Kidney (tissue), 14 donors: ENCODE results near the gene MRPL55. TPM values are rescaled to one million over a fixed set of nuclear protein-coding genes. Genes with fewer than 3 reads are reported as not detected.

Experiments used
- DNase-seq, 5 donors: peaks; one replicate each; pipeline ENCODE4 v3.0.0-alpha.2; 2013 to 2020
- FAIRE-seq: peaks from 2 replicates; lab custom pipeline; 2012; peaks lifted over from hg19 to GRCh38; lab: Jason Lieb, UNC
- H3K27ac ChIP-seq, 2 donors: one replicate each; pipeline ENCODE4 v1.7.0; 2013; ENCODE audit warnings: low read depth in 2 of 2, low read length in 2 of 2, inconsistent platforms in 1 of 2
- H3K27me3 ChIP-seq: one replicate; pipeline ENCODE4 v1.7.1; 2013; ENCODE audit warnings: low read length, inconsistent platforms; ENCODE audit not compliant: control insufficient read depth, insufficient read depth
- H3K36me3 ChIP-seq, 3 donors: one replicate each; pipeline versions ENCODE4 v1.7.0 to v1.7.1; 2013; ENCODE audit warnings: low read length in 3 of 3, control low read depth in 1 of 3, inconsistent platforms in 1 of 3; ENCODE audit not compliant: insufficient read depth in 3 of 3, control insufficient read depth in 2 of 3
- H3K4me1 ChIP-seq, 3 donors: one replicate each; pipeline versions ENCODE4 v1.7.0 to v1.7.1; 2013; ENCODE audit warnings: low read length in 3 of 3, inconsistent platforms in 1 of 3, low read depth in 1 of 3; ENCODE audit not compliant: control insufficient read depth in 2 of 3, insufficient read depth in 2 of 3
- H3K4me3 ChIP-seq, 3 donors: one replicate each; pipeline versions ENCODE4 v1.7.0 to v1.8.1; 2013; ENCODE audit warnings: low read length in 3 of 3, control low read depth in 1 of 3, inconsistent platforms in 1 of 3
- H3K9ac ChIP-seq, 3 donors: one replicate each; pipeline versions ENCODE4 v1.7.0 to v1.7.1; 2013; ENCODE audit warnings: low read length in 3 of 3, control low read depth in 1 of 3, inconsistent platforms in 1 of 3
- H3K9me3 ChIP-seq, 3 donors: one replicate each; pipeline versions ENCODE4 v1.7.0 to v1.7.1; 2013; ENCODE audit warnings: low read length in 3 of 3, control low read depth in 1 of 3, inconsistent platforms in 1 of 3; ENCODE audit not compliant: control insufficient read depth in 2 of 3, insufficient read depth in 1 of 3
- intact Hi-C: fragments of 100-400 bp; cut with DNase I; formaldehyde crosslinking; loops from one replicate; pipeline ENCODE4 v1.11.1; 2022
- polyA plus RNA-seq: library from polyadenylated mRNA; stranded (reverse); fragments of 350-450 nt; fragmentation: Illumina TruSeq; extraction: RNeasy Lipid Tissue Mini Kit (QIAGEN cat#74804); gene quantifications from one replicate; pipeline ENCODE4 v1.2.3, GENCODE V29; 2014; ENCODE audit warnings: low read depth, low replicate concordance; ENCODE audit not compliant: insufficient read depth
- total RNA-seq: library from RNA; stranded (reverse); fragmentation: NEBNext Ultra II Directional; extraction: Animal tissue kit (Norgen Biotek cat#: 25700); gene quantifications from one replicate; pipeline ENCODE4 v1.2.1, GENCODE V29; 2021
- TF ChIP-seq, protein P1 (sequence below): IDR thresholded peaks from 3 replicates; pipeline ENCODE4 v1.5.1; 2012; ENCODE audit warnings: mild to moderate bottlenecking, moderate library complexity, borderline replicate concordance; ENCODE audit not compliant: insufficient read depth; ENCODE audit errors: extremely low read depth
- donor health status: control.
- donor health status: control.
- donor health status: control.
- donor health status: control.
- donor health status: control.
- donor health status: DM: yes; HTN: yes; CAD: no.
- donor health status: Normal renal cell carcinoma (clear cell type).

Gene MRPL55
- total and polyA plus RNA-seq, 2 donors from 2014 or later = 37.8 to 141 TPM

DNA sequence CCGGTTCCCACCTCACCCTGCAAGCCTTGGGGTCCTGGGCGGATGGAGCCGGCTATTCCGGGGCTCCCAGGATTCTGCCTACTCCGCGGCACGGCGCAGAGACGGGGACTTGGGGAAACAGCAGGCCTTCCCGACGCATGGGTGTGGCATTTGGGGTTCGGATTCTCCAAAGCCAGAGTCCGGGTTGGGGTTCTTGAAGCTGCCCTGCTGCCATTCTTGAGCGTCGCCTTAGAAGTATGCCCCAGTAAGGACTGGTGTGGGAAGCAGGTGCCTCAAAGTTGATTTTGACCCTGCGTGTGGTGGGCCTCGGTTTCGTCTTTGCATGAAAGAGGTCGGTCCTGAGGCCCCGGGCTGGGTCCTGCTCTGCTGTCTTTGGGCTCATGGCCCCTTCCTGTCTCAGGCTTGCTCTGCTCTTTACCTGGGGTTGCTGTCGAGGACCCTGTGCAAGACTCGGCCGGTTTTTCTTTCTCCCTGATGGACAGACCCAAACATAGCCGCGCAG lies 31.7 kb upstream of the MRPL55 start:
- TF ChIP-seq, protein P1, sequence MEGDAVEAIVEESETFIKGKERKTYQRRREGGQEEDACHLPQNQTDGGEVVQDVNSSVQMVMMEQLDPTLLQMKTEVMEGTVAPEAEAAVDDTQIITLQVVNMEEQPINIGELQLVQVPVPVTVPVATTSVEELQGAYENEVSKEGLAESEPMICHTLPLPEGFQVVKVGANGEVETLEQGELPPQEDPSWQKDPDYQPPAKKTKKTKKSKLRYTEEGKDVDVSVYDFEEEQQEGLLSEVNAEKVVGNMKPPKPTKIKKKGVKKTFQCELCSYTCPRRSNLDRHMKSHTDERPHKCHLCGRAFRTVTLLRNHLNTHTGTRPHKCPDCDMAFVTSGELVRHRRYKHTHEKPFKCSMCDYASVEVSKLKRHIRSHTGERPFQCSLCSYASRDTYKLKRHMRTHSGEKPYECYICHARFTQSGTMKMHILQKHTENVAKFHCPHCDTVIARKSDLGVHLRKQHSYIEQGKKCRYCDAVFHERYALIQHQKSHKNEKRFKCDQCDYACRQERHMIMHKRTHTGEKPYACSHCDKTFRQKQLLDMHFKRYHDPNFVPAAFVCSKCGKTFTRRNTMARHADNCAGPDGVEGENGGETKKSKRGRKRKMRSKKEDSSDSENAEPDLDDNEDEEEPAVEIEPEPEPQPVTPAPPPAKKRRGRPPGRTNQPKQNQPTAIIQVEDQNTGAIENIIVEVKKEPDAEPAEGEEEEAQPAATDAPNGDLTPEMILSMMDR = no peak
- Histone ChIP-seq H3K4me3 (peak overlapping the region; percentile 68 to 86 (median 79)), H3K4me1 (peaks cover 0 to 32% (median 20%) of the 10 kb centered on the region in 3 donors), H3K9ac (peak overlapping the region; percentile 38 to 83 (median 51)), H3K27ac (peak overlapping the region; percentile 94 to 97), H3K27me3 (no peaks in the 10 kb centered on the region), H3K9me3 (no peaks in the 10 kb centered on the region), H3K36me3 (peaks cover 0 to 3% (median 0%) of the 10 kb centered on the region in 3 donors)
- DNase-seq (no peak), FAIRE-seq (no peak)
- intact Hi-C loops = no loop called here

DNA sequence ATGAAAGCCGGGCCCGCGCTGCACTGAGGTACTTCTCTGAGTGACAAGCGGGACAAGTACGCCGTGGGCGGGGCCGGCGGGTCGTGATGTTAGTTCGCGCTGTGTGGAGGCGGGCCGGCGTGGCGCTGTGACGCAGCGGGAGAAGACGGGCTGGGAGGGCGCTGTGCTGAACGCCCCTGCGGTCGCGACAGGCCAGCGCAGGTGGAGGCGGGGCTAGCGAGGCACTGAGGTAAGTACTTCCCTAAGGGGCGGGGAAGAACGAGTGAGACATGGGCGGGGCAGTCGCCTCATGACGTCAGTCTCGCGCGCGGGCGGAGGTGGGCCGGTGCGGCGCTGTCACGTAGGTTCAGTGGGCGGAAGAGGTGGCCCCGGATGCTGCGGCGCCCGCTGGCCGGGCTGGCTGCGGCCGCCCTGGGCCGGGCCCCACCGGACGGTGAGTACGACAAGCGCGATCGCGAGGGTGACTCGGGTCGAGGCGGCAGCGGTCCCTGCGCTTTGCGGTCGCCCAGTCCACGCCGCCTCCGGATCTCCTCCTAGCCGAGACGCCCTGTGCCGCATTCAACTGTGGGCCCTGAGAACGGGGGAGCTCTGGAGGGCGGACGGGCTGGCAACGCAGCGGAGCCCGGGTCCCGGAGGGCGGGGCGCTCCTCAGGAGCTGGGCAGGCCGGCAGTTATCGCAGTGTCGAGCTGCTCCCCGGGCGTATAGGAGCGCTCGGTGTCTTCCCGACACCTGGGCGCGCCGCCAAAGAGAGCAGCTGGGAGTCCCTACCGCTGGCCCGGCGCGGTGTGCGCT lies 31.0 kb upstream of the MRPL55 start, which contains the start of gene GUK1:
GUK1 (plus strand) TSS at position 349 of the 793 bp plus-strand sequence; CDS start at position 373, 24 bp downstream.
- intact Hi-C loops = no loop called here
- FAIRE-seq (peak; percentile 97), DNase-seq (peak; percentile 99 to 100 (median 99))
- Histone ChIP-seq H3K4me3 (peak within 1 kb of the TSS; percentile 68 to 86 (median 79)), H3K9me3 (no peaks in the 10 kb centered on the region), H3K9ac (peak within 1 kb of the TSS; percentile 38 to 83 (median 55)), H3K27ac (peak within 1 kb of the TSS; percentile 94 to 97), H3K4me1 (peaks cover 0 to 32% (median 20%) of the 10 kb centered on the region in 3 donors), H3K27me3 (no peaks in the 10 kb centered on the region), H3K36me3 (no peaks in the 10 kb centered on the region)
- TF ChIP-seq, protein P1 = no peak

- DNase-seq (no peak), FAIRE-seq (no peak)
- peak overlapping the region in 2 of 3 donors; percentile 55 to 75 for H3K9ac ChIP-seq
- peak overlapping the region; percentile 49 to 86 (median 79) for H3K4me3 ChIP-seq
- TF ChIP-seq, protein P1 = no peak
- H3K36me3 ChIP-seq = no peaks in the 10 kb centered on the region
- peak overlapping the region; percentile 83 to 97 for H3K27ac ChIP-seq
- no peaks in the 10 kb centered on the region for H3K9me3 ChIP-seq
- no peaks in the 10 kb centered on the region for H3K27me3 ChIP-seq
- peaks cover 0 to 32% (median 20%) of the 10 kb centered on the region in 3 donors for H3K4me1 ChIP-seq
- intact Hi-C loops = no loop called here
Observed at GRCh38 chr1:228139406-228139930, 30.4 kb upstream of the MRPL55 start.
